Measurements from ENCODE around the gene RETN.
A peak's percentile ranks its signal among the peaks of the same experiment; 100 is the strongest.

RETN gene

DNA sequence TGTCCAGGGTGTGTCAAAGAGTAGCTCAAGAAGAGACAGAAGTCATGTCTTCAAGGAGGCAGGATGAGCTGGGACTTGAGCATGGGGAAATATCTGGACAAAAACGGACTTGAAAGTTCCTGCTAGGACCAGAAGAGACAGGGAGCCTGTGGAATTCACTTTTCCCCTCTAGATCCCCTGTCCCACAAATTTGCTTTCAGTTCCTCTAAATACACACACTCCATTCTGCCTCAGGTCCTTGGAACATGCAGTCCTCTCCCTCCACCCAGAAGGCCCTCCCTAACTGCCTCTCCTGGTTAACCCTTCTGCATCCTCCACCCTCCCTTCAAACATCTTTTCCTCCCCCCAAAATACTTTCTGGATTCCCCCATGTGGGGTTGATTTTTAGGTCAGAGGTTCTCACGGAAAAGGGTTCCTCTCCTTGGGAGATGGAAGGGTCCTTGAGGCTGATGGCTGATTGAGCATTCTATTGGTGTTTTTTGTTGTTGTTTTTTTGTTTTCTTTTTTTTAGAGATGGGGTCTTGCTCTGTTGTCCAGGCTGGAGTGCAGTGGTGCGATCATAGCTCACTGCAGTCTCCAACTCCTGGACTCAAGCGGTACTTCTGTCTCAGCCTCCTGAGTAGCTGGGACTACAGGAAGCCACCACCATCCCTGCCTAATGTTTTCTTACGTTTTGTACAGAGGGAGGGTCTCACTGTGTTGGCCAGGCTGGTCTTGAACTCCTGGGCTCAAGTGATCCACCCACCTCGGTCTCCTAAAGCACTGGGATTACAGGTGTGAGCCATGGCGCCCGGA, 6.9 kb upstream of the RETN start:
- no peak for DNase-seq

DNA sequence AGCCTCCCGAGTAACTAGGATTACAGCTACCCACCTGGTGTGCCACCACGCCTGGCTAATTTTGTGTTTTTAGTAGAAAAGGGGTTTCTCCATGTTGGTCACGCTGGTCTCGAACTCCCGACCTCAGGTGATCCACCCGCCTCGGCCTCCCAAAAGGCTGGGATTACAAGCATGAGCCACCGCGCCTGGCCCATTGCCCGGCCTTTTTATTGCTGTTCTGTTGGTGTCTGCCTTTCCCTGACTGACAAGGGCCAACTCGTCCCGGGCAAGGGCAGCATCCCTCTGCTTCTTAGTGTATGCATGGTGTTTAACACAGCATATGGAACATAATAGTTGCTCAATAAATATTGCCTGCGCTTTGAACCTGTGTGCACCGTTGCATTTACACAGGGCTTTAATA, 6.2 kb upstream of the RETN start:
- DNase-seq, result no peak

DNA sequence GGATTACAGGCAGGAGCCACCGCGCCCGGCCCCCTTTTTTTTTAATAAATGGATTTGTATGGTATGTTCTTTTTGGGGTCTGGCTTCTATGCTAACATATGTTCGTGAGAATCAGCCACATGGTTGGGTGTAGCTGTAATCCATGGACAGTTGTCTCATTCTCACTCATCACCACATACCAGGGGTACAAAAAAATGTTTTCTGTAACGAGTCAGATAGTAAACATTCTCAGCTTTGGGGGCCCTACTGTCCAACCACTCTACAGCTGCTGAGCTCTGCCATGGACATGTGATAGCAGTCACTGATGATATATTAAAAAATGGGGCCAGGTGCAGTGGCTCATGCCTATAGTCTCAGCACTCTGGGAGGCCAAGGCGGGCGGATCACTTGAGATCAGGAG, 5.1 kb upstream of the RETN start:
- DNase-seq, result no peak

DNA sequence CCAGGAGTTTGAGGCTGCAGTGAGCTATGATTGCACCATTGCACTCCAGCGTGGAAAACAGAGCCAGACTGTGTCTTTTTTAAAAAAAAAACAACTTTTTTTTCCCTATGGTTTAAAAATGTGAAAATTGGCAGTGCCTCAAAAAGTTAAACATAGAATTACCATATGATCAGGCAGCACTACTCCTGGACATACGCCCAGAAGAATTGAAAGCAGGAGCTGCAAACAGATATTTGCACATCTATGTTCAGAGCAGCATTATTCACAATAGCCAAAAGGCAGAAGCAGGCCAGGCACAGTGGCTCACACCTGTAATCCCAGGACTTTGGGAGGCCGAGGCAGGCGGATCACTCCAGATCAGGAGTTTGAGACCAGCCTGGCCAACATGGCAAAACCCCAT, 3.8 kb upstream of the RETN start:
- DNase-seq, result peak; percentile 56

DNA sequence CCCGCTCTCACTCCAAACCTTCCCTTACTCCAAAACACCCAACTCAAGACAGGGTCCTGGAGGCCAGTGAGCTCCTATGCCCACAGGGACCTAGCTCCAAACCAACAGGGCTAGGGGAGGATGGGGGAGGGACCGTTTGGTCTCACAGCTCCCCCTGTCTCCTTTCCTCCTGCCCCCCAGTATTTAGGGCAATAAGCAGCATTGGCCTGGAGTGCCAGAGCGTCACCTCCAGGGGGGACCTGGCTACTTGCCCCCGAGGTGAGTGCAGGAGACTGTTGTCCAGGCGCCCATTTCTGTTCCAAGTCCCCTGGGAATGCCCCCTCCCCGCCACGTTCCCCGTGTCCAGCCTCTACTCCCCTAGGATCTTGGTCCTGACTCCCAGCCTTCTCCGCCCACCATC, 792 bp downstream of the RETN start:
- DNase-seq, result no peak

DNA sequence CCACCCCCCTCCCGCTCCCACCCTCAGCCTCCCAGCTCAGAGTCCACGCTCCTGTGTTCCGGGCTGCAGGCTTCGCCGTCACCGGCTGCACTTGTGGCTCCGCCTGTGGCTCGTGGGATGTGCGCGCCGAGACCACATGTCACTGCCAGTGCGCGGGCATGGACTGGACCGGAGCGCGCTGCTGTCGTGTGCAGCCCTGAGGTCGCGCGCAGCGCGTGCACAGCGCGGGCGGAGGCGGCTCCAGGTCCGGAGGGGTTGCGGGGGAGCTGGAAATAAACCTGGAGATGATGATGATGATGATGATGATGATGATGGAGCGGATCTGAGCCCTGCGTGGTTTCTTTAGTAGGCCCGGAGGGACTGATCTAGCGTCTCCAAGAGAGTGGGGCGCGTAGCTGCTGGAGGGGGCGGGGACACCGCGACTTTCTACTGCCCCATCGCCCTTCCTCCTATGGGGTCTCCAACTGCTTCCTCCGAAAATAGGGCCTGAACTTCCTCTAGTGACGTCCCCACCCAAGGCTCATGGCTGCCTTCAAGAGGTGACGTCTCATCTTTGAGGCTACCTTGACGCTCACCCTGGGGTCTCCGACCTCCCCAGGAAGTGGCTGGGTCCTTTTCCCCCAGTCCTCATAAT, 1.4 kb downstream of the RETN start:
- no peak for DNase-seq

DNA sequence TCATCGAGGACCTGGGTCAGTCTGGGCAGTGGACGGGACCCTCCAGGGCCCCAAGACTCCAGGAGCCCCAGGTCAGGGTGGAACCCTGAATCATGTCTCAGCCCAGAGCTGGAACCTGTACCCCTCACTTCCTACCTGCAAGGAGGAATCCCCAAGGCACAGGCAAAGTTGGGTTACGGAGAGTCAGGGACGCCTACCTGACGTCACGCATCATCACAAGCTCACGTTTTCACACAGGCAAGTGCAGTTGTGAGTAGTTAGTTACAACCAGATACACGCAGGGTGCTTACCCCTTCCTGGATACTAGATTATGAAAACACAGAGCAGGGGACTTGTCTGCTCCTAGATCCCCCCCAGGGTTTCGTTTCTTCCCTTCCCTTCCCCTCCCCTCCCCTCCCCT, 1.9 kb downstream of the RETN start:
- no peak for DNase-seq

DNA sequence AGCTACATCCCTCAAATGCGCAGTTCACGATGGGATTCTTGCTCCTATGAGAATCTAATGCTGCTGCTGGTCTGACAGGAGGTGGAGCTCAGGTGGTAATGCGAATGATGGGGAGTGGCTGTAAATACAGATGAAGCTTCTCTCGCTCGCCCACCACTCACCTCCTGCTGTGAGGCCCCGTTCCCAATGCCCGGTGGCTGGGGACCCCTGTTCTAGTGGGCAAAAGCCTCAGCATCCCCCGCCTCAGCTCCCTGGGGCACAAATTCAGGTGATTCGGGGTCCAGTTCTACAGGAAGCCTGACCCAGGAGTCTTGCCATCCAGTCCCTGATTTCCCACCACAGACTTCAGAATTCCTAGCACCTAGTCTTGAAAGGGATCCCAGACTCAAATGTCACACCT, 3.7 kb downstream of the RETN start:
- DNase-seq, result no peak

DNA sequence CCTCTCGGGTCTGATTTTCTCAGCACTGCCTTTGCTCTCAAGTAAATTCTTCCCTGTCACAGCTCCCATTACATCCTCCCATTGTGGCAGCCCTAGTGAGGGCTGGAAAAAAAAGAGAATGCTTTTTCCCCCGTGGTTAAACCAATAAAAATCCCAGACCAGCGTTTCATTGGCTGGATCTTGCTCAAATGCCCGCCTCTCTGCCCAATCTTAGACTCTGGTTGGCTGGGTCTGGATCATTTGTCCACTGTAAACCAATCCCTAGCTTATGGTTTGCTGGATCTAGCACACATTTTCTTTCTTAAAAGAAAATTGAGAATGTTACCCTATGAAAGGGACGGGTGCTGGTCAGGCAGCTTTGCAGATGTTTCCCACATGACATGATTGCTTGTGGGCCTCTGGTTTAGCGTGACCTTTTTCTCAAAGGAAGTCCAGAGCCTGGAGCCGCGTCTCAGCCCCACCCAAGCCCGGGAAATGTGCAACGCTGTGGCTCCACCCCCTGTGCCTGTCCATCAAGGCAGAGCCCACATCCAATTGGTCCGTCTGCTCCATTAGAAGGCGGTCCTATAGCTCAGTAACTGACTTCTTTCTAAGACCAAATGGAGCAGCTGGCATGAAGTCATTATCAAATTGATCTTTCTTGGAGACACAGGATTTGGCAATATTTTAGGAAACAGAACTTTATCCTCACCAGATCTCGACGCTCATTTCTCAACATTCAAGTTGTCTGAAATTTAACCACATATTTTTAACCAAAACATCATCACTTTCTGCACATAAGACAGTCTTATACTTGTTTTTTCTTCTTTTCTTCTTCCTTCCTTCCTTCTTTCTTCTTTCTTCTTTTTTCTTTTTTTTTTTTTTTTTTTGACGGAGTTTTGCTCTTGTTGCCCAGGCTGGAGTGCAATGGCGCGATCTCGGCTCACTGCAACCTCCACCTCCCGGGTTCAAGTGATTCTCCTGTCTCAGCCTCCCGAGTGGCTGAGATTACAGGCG, 5.5 kb downstream of the RETN start:
- DNase-seq, result peak; percentile 40

DNA sequence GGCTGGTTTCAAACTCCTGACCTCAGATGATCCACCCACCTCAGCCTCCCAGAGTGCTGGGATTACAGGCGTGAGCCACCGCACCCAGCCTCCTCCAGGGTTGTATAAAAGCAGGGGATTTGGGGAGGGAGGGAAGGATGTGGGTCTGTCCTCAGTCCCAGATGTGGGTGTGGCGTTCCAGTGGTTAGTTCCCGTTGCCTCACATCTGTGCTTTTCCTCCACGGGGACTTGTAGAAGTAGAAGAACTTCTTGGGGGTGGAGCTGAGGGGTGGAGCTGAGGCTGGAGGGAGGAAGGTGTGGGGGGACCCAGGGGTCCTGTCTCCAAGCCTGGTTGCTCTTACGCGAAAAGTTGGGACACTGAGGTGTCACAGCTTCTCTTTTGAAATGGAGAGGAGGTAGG, 7.5 kb downstream of the RETN start:
- no peak for DNase-seq

DNA sequence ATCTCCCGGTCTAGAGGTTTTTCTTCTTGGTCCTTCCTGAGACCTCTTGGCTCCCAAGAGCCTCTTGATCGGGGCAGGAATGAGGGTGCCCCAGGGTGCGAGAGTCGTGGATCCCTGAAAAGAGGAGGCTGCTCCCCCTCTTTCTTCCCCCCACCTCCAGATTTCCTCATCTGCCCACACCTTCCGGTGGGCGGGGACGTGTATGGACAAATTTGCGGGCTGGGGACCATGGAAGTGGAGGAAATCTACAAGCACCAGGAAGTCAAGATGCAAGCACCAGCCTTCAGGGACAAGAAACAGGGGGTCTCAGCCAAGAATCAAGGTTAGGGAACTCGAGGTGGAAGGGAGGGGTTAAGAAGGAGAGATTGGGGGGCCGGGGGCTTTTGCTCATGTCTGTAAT, 8.0 kb downstream of the RETN start, which contains the start of gene MCEMP1:
Gene MCEMP1, plus strand, starts transcription at position 237 of the 400 bp plus-strand sequence. Its CDS starts 31 bp downstream, at position 268.
- DNase-seq, result no peak

DNA sequence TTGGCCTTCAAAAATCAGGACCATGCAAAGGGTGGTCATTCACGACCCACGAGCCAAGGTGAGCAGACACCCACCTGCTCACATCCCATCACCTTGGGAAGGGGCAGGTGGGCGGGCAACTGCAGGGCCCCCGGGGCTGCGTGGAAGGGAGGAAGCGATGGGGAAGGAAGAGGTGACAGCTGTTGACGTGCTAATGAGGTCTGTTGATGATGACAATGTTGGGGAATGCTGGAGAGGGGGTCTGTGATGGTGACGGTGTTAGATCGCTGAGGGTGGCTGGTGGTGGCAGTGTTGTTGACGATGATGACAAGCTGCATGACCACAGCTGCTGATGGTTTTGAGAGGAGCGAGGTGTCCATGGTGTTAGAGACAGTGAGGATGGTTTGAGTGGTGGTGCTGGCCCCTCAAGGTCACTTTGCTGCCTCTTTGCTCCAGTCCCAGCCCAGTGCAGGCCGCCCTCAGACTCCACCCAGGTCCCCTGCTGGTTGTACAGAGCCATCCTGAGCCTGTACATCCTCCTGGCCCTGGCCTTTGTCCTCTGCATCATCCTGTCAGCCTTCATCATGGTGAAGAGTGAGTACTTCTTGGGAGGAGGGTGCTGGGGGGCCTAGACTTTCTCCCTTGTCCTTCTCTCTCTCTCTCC, 8.9 kb downstream of the RETN start:
- DNase-seq, result no peak

DNA sequence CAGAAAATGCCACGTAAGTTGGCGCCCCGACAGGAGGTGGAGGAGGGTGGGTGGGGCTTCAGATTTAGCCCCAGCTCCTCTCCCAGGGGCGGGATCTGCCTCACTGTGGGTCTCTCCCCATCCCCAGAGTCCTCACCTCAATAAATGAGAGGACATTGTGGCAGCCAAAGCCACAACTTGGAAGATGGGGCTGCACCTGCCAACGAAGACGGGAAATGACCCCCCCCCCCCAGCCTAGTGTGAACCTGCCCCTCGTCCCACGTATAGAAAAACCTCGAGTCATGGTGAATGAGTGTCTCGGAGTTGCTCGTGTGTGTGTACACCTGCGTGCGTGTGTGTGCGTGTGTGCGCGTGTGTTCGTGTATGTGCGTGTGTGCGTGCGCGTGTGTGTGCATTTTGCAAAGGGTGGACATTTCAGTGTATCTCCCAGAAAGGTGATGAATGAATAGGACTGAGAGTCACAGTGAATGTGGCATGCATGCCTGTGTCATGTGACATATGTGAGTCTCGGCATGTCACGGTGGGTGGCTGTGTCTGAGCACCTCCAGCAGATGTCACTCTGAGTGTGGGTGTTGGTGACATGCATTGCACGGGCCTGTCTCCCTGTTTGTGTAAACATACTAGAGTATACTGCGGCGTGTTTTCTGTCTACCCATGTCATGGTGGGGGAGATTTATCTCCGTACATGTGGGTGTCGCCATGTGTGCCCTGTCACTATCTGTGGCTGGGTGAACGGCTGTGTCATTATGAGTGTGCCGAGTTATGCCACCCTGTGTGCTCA, 10.3 kb downstream of the RETN start:
- DNase-seq, result no peak

DNA sequence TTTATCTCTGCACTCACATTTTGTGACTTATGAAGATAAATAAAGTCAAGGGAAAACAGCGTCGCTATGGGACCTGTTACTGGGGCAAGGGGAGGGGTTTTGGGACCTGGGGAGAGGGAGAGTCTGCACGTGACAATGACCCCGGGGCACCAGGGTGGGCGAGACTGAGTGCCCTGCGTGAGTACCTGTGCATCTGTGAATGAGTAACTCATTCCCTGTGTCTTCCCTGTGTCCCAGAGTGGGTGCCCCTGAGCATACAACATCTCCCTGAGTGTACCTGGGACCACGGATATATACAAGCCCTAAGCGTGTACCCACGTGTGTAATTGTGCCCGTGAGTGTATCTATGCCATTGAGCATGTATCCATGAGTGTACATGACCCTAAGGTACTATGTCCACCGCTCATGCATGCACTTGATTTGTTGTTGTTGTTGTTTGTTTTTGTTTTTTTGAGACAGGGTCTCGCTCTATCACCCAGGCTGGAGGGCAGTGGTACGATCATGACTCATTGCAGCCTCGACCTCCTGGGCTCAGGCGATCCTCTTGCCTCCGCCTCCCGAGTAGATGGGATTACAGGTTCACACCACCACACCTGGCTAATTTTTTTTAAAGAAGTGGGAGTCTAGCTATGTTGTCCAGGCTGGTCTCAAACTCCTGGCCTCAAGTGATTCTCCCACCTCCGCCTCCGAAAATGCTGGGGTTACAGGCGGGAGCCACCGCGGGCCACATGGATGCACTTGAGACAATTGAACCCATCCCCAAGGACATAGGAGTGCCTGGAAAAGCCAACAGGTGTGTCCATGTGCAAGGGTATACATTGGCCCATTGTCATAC, 11.1 kb downstream of the RETN start:
- DNase-seq, result no peak

DNA sequence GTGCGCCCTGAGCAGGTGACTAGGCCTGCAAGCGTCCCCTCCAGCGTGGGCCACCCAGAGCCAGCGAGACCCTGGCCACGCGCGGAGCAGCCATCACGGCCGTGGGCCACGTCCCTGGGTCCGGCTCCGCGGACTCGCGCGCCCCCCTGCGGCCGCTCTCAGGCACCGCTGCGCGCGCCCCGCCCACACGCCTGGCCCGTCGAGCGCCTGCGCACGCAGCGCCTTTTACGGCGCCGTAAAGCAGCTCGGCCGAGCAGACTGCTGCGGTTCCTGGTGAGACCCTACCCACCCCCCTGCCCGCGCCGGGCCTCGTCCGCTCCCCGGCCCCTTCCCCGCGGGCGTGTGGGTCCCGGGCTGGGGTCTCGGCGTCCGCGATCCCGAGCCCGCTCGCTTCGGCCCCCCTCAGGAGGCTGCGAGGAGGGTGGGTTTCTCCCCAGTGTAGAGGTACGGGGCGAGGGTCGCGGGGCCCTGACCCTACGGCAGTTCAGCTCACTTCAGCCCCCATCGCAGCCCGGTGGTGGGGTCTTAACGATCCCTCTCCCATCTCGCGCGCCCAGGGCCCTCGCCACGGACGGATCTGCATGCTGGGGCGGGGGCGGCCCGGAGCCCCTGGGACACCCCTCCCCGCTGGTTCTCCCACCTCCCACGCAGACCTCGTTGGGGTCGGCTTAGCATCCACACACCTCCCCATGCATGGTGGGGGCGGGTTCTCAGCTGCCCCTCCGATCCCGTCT, 11.9 kb downstream of the RETN start, which contains the start of gene TRAPPC5:
Gene TRAPPC5, plus strand, starts transcription at position 228 of the 734 bp plus-strand sequence. CDS start 1,421 bp downstream, outside the sequence.
- DNase-seq, result peak; percentile 78

DNA sequence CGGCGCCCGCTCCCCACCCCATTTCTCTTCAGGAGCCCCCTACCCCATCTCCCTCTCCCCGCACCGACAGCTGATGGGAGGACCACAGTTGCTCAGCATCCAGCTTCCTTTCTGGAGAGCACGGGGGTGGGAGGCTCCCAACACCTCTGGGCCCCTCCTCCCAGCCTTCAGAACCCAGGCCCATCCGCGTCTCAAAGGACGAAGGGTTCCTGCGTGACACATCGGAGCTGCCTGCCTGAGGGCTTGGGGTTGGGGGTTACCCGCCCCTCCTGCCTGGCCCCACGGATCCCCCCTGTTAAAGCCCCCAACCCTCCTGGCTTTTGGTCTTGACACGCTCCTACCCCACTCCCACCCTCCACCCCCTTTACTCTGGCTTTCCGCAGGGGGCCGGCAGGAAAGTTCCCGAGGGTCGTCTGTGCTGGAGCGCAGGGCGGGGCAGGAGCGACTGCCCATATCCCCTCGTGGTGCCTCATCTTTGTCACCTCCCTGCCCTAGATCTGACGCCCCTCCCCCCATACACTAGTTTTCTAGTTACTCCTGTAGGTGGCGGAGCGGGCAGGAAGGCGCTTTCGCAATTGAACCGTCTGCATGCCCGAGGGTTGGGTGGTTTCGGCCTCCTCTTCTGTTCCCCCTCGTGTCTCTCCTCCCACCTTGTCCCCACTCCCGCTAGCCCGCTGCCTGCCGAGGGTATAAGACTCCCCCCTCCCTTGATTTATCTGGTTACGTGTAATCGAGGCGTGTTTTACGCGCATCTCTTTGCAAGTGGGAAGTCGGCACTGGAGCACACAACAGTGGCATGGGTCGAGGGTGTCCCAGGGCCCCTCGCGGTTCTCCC, 12.7 kb downstream of the RETN start:
- DNase-seq, result peak; percentile 84

DNA sequence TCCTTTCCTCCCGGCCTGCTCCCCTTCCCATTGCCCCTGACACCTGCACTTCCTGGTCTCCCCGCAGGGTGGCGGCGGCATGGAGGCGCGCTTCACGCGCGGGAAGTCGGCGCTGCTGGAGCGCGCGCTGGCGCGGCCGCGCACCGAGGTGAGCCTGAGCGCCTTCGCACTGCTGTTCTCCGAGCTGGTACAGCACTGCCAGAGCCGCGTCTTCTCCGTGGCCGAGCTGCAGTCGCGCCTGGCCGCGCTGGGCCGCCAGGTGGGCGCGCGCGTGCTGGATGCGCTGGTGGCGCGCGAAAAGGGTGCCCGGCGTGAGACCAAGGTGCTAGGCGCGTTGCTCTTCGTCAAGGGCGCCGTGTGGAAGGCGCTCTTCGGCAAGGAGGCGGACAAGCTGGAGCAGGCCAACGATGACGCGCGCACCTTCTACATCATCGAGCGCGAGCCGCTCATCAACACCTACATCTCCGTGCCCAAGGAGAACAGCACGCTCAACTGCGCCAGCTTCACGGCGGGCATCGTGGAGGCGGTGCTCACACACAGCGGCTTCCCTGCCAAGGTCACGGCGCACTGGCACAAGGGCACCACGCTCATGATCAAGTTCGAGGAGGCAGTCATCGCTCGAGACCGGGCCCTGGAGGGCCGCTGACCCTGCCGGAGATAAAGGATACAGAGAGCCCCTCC, 13.5 kb downstream of the RETN start:
- DNase-seq, result peak; percentile 28

All from fibroblast of skin of right biceps (primary cell).